Pancreas (tissue), 10 donors: Measurements from ENCODE around the gene CBFB. TPM values are rescaled to one million over a fixed set of nuclear protein-coding genes. Genes with fewer than 3 reads are reported as not detected.
A peak's percentile ranks its signal among the peaks of the same experiment; 100 is the strongest.
"Not testable (repeated sequence)": the region's sequence is repeated elsewhere in the genome, so short reads cannot be mapped to it uniquely, and the experiment has no call there.

ENCODE experiments used
- ATAC-seq, 4 donors: fragments of 200-7000 bp; cut with Tn5 transposase; one replicate each; pipeline versions ENCODE4 v1.8.0 to v1.9.1; 2020; ENCODE audit warnings: mild to moderate bottlenecking in 4 of 4, moderate library complexity in 4 of 4
- DNase-seq, 6 donors: peaks; one replicate each; pipeline ENCODE4 v3.0.0-alpha.2; 2020
- FAIRE-seq: peaks from 2 replicates; lab custom pipeline; 2012; peaks lifted over from hg19 to GRCh38; lab: Jason Lieb, UNC
- H3K27ac ChIP-seq, 4 donors: fragments of 200-600 bp; sonication (generic); 1 replicate in 3 of 4; 2 replicates in 1 of 4; pipeline versions ENCODE4 v1.5.0 to v1.8.0; 2020
- H3K27me3 ChIP-seq, 4 donors: fragments of 200-600 bp; one replicate each; pipeline ENCODE4 v1.8.0; 2021
- H3K36me3 ChIP-seq, 3 donors: fragments of 200-600 bp; sonication (generic) in 1 of 3; one replicate each; pipeline versions ENCODE4 v1.5.0 to v1.8.0; 2020 to 2021
- H3K4me1 ChIP-seq, 3 donors: fragments of 200-600 bp; one replicate each; pipeline ENCODE4 v1.8.0; 2021
- H3K4me3 ChIP-seq, 4 donors: fragments of 200-600 bp; sonication (generic) in 2 of 4; one replicate each; pipeline versions ENCODE4 v1.5.0 to v1.8.0; 2020 to 2021
- H3K9me3 ChIP-seq, 4 donors: fragments of 200-600 bp; one replicate each; pipeline ENCODE4 v1.8.0; 2021
- WGBS, 2 donors: extraction: QIAGEN DNeasy Blood & Tissue Kit; methylation state at CpG; one replicate each; pipeline ENCODE4 v1.1.7; 2013; 5-methylcytosine and 5-hydroxymethylcytosine counted together
- intact Hi-C, 3 donors: fragments of 100-400 bp; cut with DNase I; formaldehyde crosslinking; loops; one replicate each; pipeline versions ENCODE4 v1.11.1 to v1.14.2; 2022
- polyA plus RNA-seq, 2 donors: library from polyadenylated mRNA; stranded (reverse); fragments of 200-250 nt; gene quantifications; one replicate each; pipeline ENCODE4 v1.2.3, GENCODE V29; 2013
- total RNA-seq, 6 donors: library from RNA; stranded (reverse); fragmentation: NEBNext Ultra II Directional in 4 of 6; extraction: Animal tissue kit (Norgen Biotek cat#: 25700) in 4 of 6; gene quantifications; one replicate each; pipeline versions ENCODE4 v1.2.1 to v1.2.4, GENCODE V29; 2021 to 2023
- TF ChIP-seq, protein P1 (sequence below), 4 donors: fragments of 200-600 bp; sonication (generic) in 3 of 4; IDR thresholded peaks; one replicate each; pipeline versions ENCODE4 v1.5.0 to v1.8.0; 2021; ENCODE audit warnings: antibody characterized with exemption in 4 of 4
- donor health status: healthy with polysubstance abuse.
- donor health status: DM: no; HTN: no; CAD: no; lungs with moderate emphysema.
- donor health status: DM: no; HTN: no; CAD: no.
- donor health status: control.
- donor health status: control.
- donor health status: Bipolar disorder and iron deficiency.
- donor health status: DM: yes; HTN: yes; CAD: no.
- donor health status: DM: no; HTN: no; CAD: no.
- donor health status: DM: no; HTN: no; CAD: no.
- donor health status: DM: yes; HTN: yes; CAD: no.

The CBFB gene
- total and polyA plus RNA-seq, 8 donors = 11.5 to 27.0 (median 19.6) TPM

DNA sequence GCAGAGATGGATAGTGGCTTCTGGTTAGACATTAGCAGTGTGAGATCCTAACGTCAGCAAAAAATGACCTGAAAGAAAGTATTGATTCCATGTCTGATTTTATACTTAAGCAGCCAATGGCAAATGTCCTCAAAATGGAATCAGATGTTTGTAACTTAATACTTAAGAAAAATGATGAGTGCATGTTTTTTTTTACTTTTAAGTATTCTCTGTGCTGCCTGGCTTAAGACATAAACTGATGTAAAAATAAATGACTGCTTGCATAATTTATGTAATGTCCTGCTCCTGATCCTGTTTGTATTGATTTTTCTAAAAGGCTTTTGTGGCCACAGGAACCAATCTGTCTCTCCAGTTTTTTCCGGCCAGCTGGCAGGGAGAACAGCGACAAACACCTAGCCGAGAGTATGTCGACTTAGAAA, 7.4 kb downstream of the CBFB start:
- H3K4me3 ChIP-seq = no peak overlapping the region
- H3K27me3 ChIP-seq = no peaks in the 10 kb centered on the region
- H3K27ac ChIP-seq = peak overlapping the region in 2 of 4 donors; percentile 37 to 46
- WGBS, 2 donors = 20% methylated on average over 5 of the region's 5 CpGs
- peaks cover 0 to 5% (median 0%) of the 10 kb centered on the region in 3 donors for H3K36me3 ChIP-seq
- no peak for FAIRE-seq
- no peak for DNase-seq
- TF ChIP-seq, protein P1, sequence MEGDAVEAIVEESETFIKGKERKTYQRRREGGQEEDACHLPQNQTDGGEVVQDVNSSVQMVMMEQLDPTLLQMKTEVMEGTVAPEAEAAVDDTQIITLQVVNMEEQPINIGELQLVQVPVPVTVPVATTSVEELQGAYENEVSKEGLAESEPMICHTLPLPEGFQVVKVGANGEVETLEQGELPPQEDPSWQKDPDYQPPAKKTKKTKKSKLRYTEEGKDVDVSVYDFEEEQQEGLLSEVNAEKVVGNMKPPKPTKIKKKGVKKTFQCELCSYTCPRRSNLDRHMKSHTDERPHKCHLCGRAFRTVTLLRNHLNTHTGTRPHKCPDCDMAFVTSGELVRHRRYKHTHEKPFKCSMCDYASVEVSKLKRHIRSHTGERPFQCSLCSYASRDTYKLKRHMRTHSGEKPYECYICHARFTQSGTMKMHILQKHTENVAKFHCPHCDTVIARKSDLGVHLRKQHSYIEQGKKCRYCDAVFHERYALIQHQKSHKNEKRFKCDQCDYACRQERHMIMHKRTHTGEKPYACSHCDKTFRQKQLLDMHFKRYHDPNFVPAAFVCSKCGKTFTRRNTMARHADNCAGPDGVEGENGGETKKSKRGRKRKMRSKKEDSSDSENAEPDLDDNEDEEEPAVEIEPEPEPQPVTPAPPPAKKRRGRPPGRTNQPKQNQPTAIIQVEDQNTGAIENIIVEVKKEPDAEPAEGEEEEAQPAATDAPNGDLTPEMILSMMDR (IDR thresholded peaks at IDR 0.05) = no peak
- H3K9me3 ChIP-seq = no peaks in the 10 kb centered on the region
- ATAC-seq = peak; percentile 57 to 76 (median 69)
- H3K4me1 ChIP-seq = peaks cover 0 to 16% (median 7%) of the 10 kb centered on the region in 3 donors
- intact Hi-C loops = no loop called here

DNA sequence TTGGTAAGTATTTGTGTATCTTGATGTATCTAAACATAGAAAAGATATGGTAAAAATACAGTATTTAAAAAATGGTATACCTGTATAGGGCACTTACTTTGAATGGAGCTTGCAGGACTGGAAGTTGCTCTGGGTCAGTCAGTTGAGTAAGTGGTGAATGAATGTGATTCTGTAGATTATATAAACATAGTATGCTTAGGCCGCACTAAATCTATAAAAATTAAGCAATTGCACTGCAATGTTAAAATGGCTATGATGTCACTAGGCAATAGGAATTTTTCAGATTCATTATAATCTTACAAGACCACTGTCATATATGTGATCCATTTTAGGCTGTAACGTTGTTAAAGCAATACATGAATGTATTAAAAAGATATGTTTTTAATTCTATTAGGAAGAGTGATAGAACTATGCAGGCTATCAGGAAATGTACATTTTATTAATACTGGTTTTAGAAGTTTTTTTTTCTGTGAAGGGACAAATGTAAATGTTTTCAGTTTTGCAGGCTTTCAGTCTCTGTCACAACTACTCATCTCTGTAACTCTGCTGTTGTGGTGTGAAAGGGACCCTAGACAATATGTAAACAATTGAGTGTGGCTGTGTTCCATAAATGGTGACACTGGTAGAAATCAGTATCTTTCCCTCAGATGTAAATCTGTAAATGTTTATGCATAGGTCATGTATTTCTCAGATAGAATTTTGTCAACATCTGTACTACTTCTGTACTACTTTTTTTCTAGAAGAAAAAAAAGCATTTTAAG, 10.5 kb downstream of the CBFB start:
- TF ChIP-seq, protein P1 (IDR thresholded peaks at IDR 0.05) = no peak
- Histone ChIP-seq H3K27ac (no peak overlapping the region), H3K27me3 (no peaks in the 10 kb centered on the region), H3K9me3 (no peaks in the 10 kb centered on the region), H3K4me3 (no peak overlapping the region), H3K36me3 (peaks cover 0 to 5% (median 0%) of the 10 kb centered on the region in 3 donors), H3K4me1 (peaks cover 0 to 14% (median 6%) of the 10 kb centered on the region in 3 donors)
- FAIRE-seq (no peak), ATAC-seq (no peak), DNase-seq (no peak)
- intact Hi-C loops = no loop called here
- 88 to 93% methylated on average over 2 of the region's 2 CpGs for WGBS, 2 donors

DNA sequence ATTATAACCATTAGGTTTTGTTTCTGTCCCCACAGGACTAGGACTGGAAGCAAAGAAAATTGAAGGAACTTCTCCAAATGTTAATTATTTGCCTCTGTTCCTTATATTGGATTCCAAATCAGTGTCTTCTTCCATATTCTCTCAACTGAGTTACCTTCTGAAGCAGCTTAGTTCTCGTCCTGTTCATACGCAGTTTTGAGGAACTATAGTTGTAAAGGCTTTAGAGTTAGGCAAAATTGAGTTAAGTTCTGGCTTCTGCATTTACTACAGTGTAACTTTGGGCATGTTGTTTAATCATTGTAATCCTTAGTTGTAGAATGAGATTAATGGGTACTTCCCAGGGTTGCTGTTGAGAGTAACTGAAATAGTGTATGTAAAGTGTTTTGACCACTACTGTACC, 11.2 kb downstream of the CBFB start:
- Histone ChIP-seq H3K36me3 (peaks cover 0 to 5% (median 0%) of the 10 kb centered on the region in 3 donors), H3K4me3 (no peak overlapping the region), H3K27me3 (no peaks in the 10 kb centered on the region), H3K27ac (no peak overlapping the region), H3K9me3 (no peaks in the 10 kb centered on the region), H3K4me1 (peaks cover 0 to 14% (median 3%) of the 10 kb centered on the region in 3 donors)
- FAIRE-seq = no peak
- 88 to 94% methylated on average over 2 of the region's 2 CpGs for WGBS, 2 donors
- no peak for DNase-seq
- ATAC-seq = no peak
- TF ChIP-seq, protein P1 (IDR thresholded peaks at IDR 0.05) = no peak
- intact Hi-C loops = no loop called here

DNA sequence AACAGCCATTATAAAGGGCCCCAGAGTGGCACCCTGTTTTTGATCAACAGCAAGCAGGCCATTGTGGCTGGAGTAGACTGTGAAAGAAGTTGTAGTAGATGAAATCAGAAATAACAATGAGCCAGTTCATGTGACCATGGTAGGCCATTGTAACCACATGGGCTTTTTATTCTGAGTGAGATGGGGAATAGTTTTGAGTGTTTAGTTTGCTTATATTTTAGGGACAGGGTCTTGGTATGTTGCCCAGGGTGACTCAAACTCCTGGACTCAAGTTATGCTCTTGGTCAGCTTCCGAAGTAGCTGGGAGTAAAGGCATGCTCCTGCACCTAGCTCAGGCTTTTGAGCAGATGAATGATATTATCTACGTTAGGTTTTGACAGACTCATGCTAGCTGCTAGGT, 12.0 kb downstream of the CBFB start:
- Histone ChIP-seq H3K27ac (no peak overlapping the region), H3K4me1 (peaks cover 0 to 9% (median 3%) of the 10 kb centered on the region in 3 donors), H3K27me3 (no peaks in the 10 kb centered on the region), H3K36me3 (peaks cover 0 to 5% (median 0%) of the 10 kb centered on the region in 3 donors), H3K4me3 (no peak overlapping the region), H3K9me3 (no peaks in the 10 kb centered on the region)
- FAIRE-seq (no peak), DNase-seq (no peak), ATAC-seq (no peak)
- TF ChIP-seq, protein P1 (IDR thresholded peaks at IDR 0.05) = no peak
- intact Hi-C loops = no loop called here
- WGBS, 2 donors = 92 to 93% methylated on average over 2 of the region's 2 CpGs

DNA sequence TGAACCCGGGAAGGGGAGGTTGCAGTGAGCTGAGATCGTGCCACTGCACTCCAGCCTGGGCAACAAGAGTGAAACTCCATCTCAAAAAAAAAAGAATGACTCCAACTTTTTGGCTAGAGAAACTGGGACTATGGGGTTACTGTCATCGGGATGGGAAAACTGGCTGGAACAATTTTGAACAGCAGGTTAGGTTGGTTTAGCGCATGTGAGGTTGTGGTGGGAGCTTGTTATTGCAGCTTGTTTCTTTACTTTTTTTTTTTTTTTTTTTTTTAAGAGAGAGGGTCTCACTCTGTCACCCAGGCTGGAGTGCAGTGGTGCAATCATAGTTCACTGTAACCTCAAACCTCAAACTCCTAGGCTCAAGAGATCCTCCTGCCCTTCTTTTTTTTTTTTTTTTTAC, 12.6 kb downstream of the CBFB start:
- 95 to 100% methylated on average over 4 of the region's 4 CpGs for WGBS, 2 donors

More for the DNA sequence above, 12.6 kb downstream of the CBFB start:
- H3K27me3 ChIP-seq, H3K9me3 ChIP-seq, FAIRE-seq, H3K4me3 ChIP-seq, DNase-seq, H3K4me1 ChIP-seq, H3K27ac ChIP-seq, intact Hi-C loops, H3K36me3 ChIP-seq, ATAC-seq: not testable (repeated sequence)
